OCI-LY7 (cell line): ENCODE results near the gene NKX6-2.

Experiments
- CTCF ChIP-seq: fragments of 200-600 bp; sonication (generic); conservative IDR thresholded peaks from 2 replicates; pipeline ENCODE4 v1.5.1; 2014; ENCODE audit warnings: mild to moderate bottlenecking, antibody characterized with exemption, low read length, moderate library complexity, mixed read lengths
- EZH2phosphoT487 ChIP-seq: fragments of 200-600 bp; sonication (generic); IDR thresholded peaks from 2 replicates; pipeline ENCODE4 v1.6.1; 2018; ENCODE audit warnings: low read depth, borderline replicate concordance, mild to moderate bottlenecking, mixed run types, antibody characterized with exemption, low read length, moderate library complexity, mixed read lengths

GRCh38 chr10:132788180-132788830 is 2.4 kb upstream of the NKX6-2 start:
- TF ChIP-seq CTCF (no peak), EZH2phosphoT487 (no peak)
